HG03066 (cell line): ENCODE results near the gene TAGLN3.

ENCODE experiments used
- ATAC-seq: cut with Tn5 transposase; IDR thresholded peaks from one replicate; pipeline ENCODE4 v1.9.1; 2021; ENCODE audit warnings: low read depth; ENCODE audit not compliant: unreplicated experiment

TAGLN3 gene

GRCh38 chr3:111998636-111999483 lies at the start of gene TAGLN3:
Gene TAGLN3, plus strand, starts transcription at chr3:111998922. Its CDS starts 501 bp downstream, at chr3:111999423.
- ATAC-seq, result peak; percentile 47

- ATAC-seq, result no peak
Measured at GRCh38 chr3:111949712-111950111, 49.0 kb upstream of the TAGLN3 start.

- no peak for ATAC-seq
Measured at GRCh38 chr3:111951032-111951431, 47.7 kb upstream of the TAGLN3 start.

GRCh38 chr3:111952086-111952485 lies 46.6 kb upstream of the TAGLN3 start:
- ATAC-seq, result no peak

GRCh38 chr3:111952866-111953450 lies 45.8 kb upstream of the TAGLN3 start:
- no peak for ATAC-seq

DNA sequence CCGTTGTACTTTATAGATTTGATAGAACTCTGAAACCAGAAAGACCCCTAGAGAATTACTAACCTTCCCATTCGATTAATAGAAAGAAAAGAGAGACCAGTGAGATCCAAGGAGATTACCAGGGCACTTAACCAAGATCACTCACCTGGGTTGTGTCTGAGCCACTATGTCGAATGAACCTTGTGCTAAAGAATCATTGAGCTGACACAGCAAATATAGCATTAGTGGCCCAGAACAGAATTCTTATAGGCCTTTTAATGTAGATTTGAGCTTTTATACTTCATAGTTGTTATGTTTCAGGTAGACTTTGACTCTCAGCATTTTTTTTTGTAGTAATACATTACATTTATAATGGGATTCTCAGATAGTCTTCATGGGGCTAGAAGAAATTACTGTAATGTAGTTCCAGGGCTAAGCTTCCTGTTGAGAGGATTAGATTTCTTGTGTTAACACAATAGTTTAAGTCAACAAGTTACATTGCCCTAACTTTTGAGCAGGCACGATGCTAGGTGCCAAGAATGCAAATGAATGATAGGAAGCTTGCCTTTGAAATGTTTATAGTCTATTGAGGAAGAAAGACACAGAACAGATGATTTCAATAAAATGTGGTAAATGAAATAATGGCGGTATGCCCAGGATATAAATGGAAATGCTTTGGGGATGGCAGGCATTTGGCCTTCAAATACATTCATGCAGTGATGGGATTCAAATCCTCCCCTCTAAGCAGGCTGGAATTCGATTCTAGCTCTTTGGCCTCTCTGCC lies 44.3 kb upstream of the TAGLN3 start:
- no peak for ATAC-seq

DNA sequence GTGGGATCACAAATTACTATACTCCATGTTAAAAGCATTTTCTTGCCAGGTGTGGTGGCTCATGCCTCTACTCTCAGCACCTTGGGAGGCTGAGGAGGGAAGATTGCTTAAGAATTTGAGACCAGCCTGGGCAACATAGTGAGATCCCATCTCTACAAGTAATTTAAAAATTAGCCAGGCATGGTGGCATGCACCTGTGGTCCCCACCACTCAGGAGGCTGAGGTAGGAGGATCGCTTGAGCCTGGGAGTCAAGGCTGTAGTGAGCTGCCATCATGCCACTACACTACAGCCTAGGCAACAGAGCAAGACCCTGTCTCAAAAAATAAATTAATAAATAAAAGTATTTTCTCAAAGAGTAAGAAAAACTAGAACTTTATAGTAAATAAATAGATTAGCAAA lies 42.8 kb upstream of the TAGLN3 start:
- no peak for ATAC-seq

GRCh38 chr3:111956449-111956848 lies 42.3 kb upstream of the TAGLN3 start:
- ATAC-seq, result no peak

DNA sequence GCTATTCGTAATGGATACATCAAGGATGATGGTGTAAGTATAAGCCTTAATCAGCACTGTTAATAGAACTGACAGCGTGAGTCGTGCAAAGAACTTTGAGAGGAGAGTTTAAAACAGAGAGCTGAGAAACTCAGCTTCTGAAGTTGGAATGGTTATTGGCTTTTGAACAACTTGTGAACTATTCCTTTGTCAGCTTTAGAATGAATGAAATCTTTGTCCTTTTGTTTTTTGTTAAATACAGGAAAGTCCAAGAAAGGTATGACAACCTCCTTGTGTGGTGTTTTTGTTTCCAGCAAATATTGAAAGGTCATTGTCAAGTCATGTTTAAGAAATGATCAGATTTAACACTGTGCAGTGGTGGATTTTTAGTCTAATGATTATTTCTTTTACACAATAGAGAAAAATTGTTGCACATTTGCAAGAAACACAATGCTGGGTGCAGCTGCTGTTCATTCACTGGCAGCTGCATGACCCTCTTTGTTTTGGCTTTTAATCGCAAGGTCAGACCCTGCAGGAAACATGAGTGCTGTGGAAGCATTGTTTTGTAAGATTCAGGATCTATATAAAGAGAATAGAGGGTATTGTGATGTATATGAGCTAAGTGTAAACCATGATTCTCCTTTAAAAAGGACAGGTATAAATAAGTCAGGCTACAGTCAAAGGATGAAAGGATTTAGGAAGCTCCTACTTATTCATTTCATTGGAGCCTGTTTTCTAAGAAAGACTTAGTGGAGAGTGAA lies 41.6 kb upstream of the TAGLN3 start:
- ATAC-seq, result no peak

DNA sequence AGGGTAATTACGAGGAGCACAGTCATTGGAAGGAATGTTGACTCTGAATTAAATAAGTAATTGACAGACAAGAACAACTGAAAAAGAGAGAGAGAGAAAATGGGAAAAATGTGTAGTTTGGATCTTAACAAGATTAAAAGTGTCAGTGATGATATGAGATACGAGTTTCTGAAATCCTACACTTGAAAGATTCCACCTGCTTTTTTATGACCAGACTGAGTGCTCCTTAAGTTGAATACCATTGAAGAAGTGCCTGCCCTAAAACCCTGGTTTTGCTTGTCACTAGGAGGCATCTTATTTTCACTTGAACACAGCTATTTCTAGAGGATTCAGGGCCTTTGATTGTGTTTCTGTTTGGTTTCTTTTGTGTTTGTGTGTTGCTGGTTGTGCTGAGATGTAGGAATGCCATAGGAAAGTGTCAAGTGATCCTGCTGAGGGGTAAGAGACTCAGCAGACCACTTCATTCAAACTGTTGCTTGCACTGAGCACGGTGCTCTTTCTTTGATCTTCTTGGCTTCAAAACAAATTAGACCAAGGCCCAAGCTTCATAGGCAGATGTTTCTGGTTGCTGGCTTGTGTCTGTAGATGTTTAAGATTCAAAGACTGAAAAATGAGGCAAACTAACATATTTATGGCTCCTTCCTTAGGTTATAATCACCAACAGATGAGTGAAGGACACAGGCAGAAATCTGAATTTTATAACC lies 37.1 kb upstream of the TAGLN3 start:
- no peak for ATAC-seq

- ATAC-seq, result no peak
Measured at GRCh38 chr3:111963424-111963823, 35.3 kb upstream of the TAGLN3 start.

- no peak for ATAC-seq
Measured at GRCh38 chr3:111965484-111965883, 33.2 kb upstream of the TAGLN3 start.

- ATAC-seq, result no peak
Measured at GRCh38 chr3:111967068-111967467, 31.7 kb upstream of the TAGLN3 start.

DNA sequence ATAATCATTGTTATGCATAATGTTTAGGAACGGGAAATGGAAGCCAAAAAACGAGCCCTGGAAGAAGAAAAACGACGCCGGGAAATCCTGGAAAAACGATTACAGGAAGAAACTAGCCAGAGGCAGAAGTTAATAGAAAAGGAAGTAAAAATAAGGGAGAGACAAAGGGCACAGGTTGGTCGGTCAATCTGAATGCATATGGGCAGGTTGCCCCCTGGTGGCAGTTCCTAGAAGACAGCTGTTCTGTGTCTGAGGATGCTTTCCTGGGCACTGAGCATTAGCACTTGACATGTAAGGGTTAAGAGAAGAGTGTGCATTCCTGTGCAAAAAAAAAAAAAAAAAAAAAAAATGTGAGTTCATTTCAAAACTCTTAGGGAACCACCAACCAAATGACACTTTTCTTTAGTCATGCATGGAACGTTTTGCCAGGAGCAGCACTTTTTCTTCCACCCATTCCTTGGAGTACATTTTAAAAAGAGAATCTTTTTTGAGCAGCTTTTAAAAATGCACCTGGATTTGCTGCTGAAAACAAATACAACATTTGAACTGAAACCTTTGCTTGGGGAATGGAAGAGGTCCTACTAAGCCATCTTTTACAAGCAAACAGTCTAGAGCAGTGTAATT lies 31.0 kb upstream of the TAGLN3 start:
- peak; percentile 96 for ATAC-seq

- no peak for ATAC-seq
Measured at GRCh38 chr3:111968319-111969054, 30.2 kb upstream of the TAGLN3 start.

GRCh38 chr3:111970376-111970775 lies 28.3 kb upstream of the TAGLN3 start:
- no peak for ATAC-seq

DNA sequence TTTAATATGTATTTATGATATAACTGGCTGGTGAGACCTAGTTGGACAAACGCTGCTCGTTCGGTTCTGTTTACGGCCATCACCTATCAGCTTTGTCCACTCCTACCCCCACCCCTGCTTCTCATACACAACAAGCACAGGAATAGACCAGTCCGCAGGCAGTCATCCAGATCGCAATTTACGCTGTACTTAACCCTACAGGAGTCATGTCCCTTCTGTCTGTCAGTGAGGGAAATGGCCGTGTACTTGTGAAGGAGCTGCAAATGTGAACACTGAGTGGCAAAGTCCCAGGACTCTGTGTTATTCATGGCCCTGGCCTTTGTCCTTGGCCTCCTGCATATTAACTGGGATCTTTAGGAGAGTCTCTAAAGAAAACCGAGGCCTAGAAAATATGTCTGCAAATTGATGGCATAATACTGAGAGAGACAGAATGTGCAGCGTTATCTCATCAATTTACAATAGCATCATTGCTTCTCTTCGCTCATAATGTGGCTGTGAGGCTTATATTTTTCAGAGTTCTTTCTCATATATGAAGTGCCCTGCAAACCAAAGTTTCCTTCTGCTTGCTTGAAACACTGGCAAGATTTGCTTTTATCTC lies 27.1 kb upstream of the TAGLN3 start:
- ATAC-seq, result no peak

- ATAC-seq, result no peak
Measured at GRCh38 chr3:111972891-111973290, 25.8 kb upstream of the TAGLN3 start.

DNA sequence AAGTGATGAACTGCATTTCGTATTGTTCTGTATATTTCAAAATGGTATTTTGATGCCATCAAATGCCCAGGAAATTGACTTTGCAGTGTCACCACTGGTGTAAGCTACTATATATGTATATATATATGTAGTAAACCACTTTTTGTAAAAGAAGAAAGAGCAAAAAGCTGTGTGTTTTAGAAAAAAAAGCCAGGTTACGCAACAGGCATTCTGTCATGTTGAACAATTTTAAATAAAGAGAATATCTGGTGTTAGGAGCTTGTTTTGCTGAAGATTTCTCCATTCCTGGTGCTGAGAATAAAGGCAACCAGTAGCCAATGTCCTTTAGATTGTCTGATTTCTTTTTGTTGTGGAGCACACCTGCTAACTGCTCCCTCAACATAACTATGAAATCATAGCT lies 23.6 kb upstream of the TAGLN3 start:
- ATAC-seq, result no peak
